ENCODE measurements around the gene DOC2B. TPM values are rescaled to one million over a fixed set of nuclear protein-coding genes. Genes with fewer than 3 reads are reported as not detected.

DOC2B gene
- 0.64 and 1.7 TPM in 2 replicates for total RNA-seq

GRCh38 chr17:181245-182049, at the start of gene DOC2B:
Gene DOC2B (minus strand): TSS chr17:181650. CDS start chr17:181479, 171 bp downstream.

GRCh38 chr17:137166-137807, 44.2 kb downstream of the DOC2B start, which contains the start of gene SCGB1C2:
Gene SCGB1C2 (plus strand): TSS chr17:137569. CDS start chr17:137591, 22 bp downstream.

Other genes starting within 250 kb of the DOC2B start
- not detected in 2 replicates for gene SCGB1C2, start 44.1 kb downstream of the DOC2B start, total RNA-seq
- gene RPH3AL, start 171.2 kb upstream of the DOC2B start, total RNA-seq = 6.5 and 9.6 TPM in 2 replicates